B cell (primary cell): ENCODE data around the gene BRWD1. TPM values are rescaled to one million over a fixed set of nuclear protein-coding genes. Genes with fewer than 3 reads are reported as not detected.

ENCODE experiments used
- ATAC-seq: fragments of 200-7000 bp; cut with Tn5 transposase; one replicate; pipeline ENCODE4 v1.10.0; 2021; ENCODE audit warnings: low read depth, mild to moderate bottlenecking, moderate number of reproducible peaks, moderate library complexity
- CTCF ChIA-PET: fragments of 350-600 bp; sonication (Branson Sonifier 250); formaldehyde crosslinking; loops from one replicate; lab custom pipeline; 2021; ENCODE audit warnings: antibody characterized with exemption, inconsistent platforms; lab: Charles Lee
- POLR2A ChIA-PET: fragments of 350-600 bp; sonication (Branson Sonifier 250); formaldehyde crosslinking; loops from one replicate; lab custom pipeline; 2021; ENCODE audit warnings: antibody characterized with exemption; lab: Charles Lee
- DNase-seq: peaks from one replicate; pipeline ENCODE4 v3.0.0; 2013
- H2AFZ ChIP-seq: 2 replicates; pipeline ENCODE4 v1.6.1; 2012; ENCODE audit warnings: mild to moderate bottlenecking, low read depth, low read length; ENCODE audit not compliant: insufficient read depth, poor library complexity, severe bottlenecking
- H3K27ac ChIP-seq, 2 donors: 1 replicate in 1 of 2; 2 replicates in 1 of 2; pipeline ENCODE4 v1.5.1; 2012 to 2013; ENCODE audit warnings: low read length in 2 of 2, mild to moderate bottlenecking in 2 of 2, moderate library complexity in 1 of 2
- H3K27me3 ChIP-seq, 4 experiments: fragments of 200-600 bp in 1 of 4; sonication (generic) in 1 of 4; replicated peaks in 1 of 4; 1 replicate in 2 of 4; 2 replicates in 2 of 4; pipeline versions ENCODE4 v1.6.1 to v1.7.0; 2013 to 2016; ENCODE audit warnings: low read length in 3 of 4, mild to moderate bottlenecking in 2 of 4, mixed read lengths in 1 of 4, moderate library complexity in 1 of 4; ENCODE audit not compliant: insufficient read depth in 4 of 4, control insufficient read depth in 3 of 4; ENCODE audit errors: control extremely low read depth in 1 of 4
- H3K36me3 ChIP-seq, 2 experiments: replicated peaks in 1 of 2; 1 replicate in 1 of 2; 2 replicates in 1 of 2; pipeline versions ENCODE4 v1.6.1 to v1.7.1; 2013; ENCODE audit warnings: low read length in 1 of 2; ENCODE audit not compliant: insufficient read depth in 2 of 2, control insufficient read depth in 1 of 2; ENCODE audit errors: control extremely low read depth in 1 of 2, extremely low read depth in 1 of 2
- H3K4me1 ChIP-seq, 2 donors: fragments of 200-600 bp in 1 of 2; sonication (generic) in 1 of 2; 1 replicate in 1 of 2; 2 replicates in 1 of 2; pipeline versions ENCODE4 v1.5.1 to v1.6.1; 2013 to 2017; ENCODE audit warnings: low read length in 2 of 2; ENCODE audit not compliant: control insufficient read depth in 2 of 2, insufficient read depth in 2 of 2
- H3K4me2 ChIP-seq: replicated peaks from 2 replicates; pipeline ENCODE3; 2012; ENCODE audit warnings: mild to moderate bottlenecking, low read depth, low read length; ENCODE audit not compliant: poor library complexity, severe bottlenecking
- H3K4me3 ChIP-seq, 5 experiments: fragments of 200-600 bp in 1 of 5; sonication (generic) in 1 of 5; 1 replicate in 3 of 5; 2 replicates in 2 of 5; pipeline versions ENCODE4 v1.5.1 to v1.7.0; 2011 to 2016; ENCODE audit warnings: low read length in 4 of 5, mild to moderate bottlenecking in 4 of 5, low read depth in 2 of 5, control low read depth in 1 of 5, moderate library complexity in 1 of 5; ENCODE audit not compliant: insufficient read depth in 1 of 5; ENCODE audit errors: control extremely low read depth in 1 of 5, extremely low read depth in 1 of 5
- H3K79me2 ChIP-seq: fragments of 200-600 bp; sonication (generic); one replicate; pipeline ENCODE4 v1.6.0; 2016; ENCODE audit warnings: low read length; ENCODE audit not compliant: control insufficient read depth, insufficient read depth
- H3K9ac ChIP-seq: fragments of 200-600 bp; sonication (generic); 2 replicates; pipeline ENCODE4 v1.6.1; 2017; ENCODE audit warnings: mild to moderate bottlenecking, low read length, moderate library complexity
- H3K9me3 ChIP-seq, 3 donors: one replicate each; pipeline versions ENCODE4 v1.6.1 to v1.7.1; 2013; ENCODE audit warnings: low read length in 2 of 3; ENCODE audit not compliant: control insufficient read depth in 2 of 3, insufficient read depth in 1 of 3; ENCODE audit errors: control extremely low read depth in 1 of 3
- H4K20me1 ChIP-seq: 2 replicates; pipeline ENCODE4 v1.6.0; 2012; ENCODE audit warnings: mild to moderate bottlenecking, low read length; ENCODE audit not compliant: insufficient read depth, control insufficient read depth, poor library complexity, severe bottlenecking
- H3K27ac Mint-ChIP-seq: one replicate; pipeline ENCODE4 v1.8.0; 2021; ENCODE audit warnings: mixed read lengths
- H3K27me3 Mint-ChIP-seq: one replicate; pipeline ENCODE4 v1.8.0; 2021; ENCODE audit warnings: mixed read lengths
- H3K4me1 Mint-ChIP-seq: one replicate; pipeline ENCODE4 v1.8.0; 2021; ENCODE audit warnings: mixed read lengths
- H3K4me3 Mint-ChIP-seq: one replicate; pipeline ENCODE4 v1.8.0; 2021; ENCODE audit warnings: mixed read lengths
- H3K9me3 Mint-ChIP-seq: one replicate; pipeline ENCODE4 v1.8.0; 2022; ENCODE audit warnings: mixed read lengths; ENCODE audit not compliant: insufficient read depth
- CTCF ChIP-seq: fragments of 200-600 bp; IDR thresholded peaks from one replicate; pipeline ENCODE4 v1.8.0; 2022; ENCODE audit warnings: antibody characterized with exemption, mild to moderate bottlenecking
- EZH2 ChIP-seq: IDR thresholded peaks from 2 replicates; pipeline ENCODE4 v1.6.1; 2012; ENCODE audit warnings: borderline replicate concordance, low read depth, mild to moderate bottlenecking, moderate library complexity, low read length; ENCODE audit not compliant: insufficient read depth, poor library complexity, severe bottlenecking
- WGBS: methylation state at CpG from one replicate; pipeline ENCODE4 v1.1.5; 2013; ENCODE audit warnings: missing lambda C conversion rate; ENCODE audit not compliant: insufficient coverage; 5-methylcytosine and 5-hydroxymethylcytosine counted together
- intact Hi-C: fragments of 100-400 bp; cut with micrococcal nuclease; formaldehyde crosslinking; loops from one replicate; pipeline ENCODE4 v1.10.0; 2022
- polyA plus RNA-seq: library from polyadenylated mRNA; depleted of rRNA; stranded (reverse); fragments of >200 nt; gene quantifications from 2 replicates; pipeline ENCODE4 v1.2.3, GENCODE V29; 2012
- total RNA-seq, 2 donors: library from RNA; stranded (reverse); fragments of 120-200 nt in 1 of 2; gene quantifications; 1 replicate in 1 of 2; 2 replicates in 1 of 2; pipeline versions ENCODE4 v1.2.3 to v1.2.4, GENCODE V29; 2013 to 2022

The BRWD1 gene
- total and polyA plus RNA-seq, 2 donors (not counting 1 experiment from before 2014, with no cell fraction given): 9.4 to 93.9 TPM

GRCh38 chr21:39168800-39169199 lies 144.6 kb downstream of the BRWD1 start:
- no peak overlapping the region for H3K4me3 Mint-ChIP-seq
- ATAC-seq (no peak), DNase-seq (no peak)
- ChIA-PET CTCF (interaction anchor here (2.2 kb wide), 1 partner anchor 8 kb away, joined by 6 read pairs; no protein-coding TSS in a partner anchor), POLR2A (no interaction called here)
- TF ChIP-seq CTCF: no peak
- TF ChIP-seq EZH2: no peak
- no peaks in the 10 kb centered on the region for H3K4me1 Mint-ChIP-seq
- Histone ChIP-seq H3K27ac (no peak overlapping the region), H3K4me3 (no peak overlapping the region), H3K79me2 (no peaks in the 10 kb centered on the region), H3K9ac (no peak overlapping the region), H2AFZ (no peak overlapping the region), H3K9me3 (peaks cover 0 to 8% (median 5%) of the 10 kb centered on the region in 3 donors), H3K36me3 (peaks cover 0 to 2% of the 10 kb centered on the region in 2 experiments), H4K20me1 (no peaks in the 10 kb centered on the region), H3K27me3 (no peaks in the 10 kb centered on the region), H3K4me2 (no peak overlapping the region), H3K4me1 (no peaks in the 10 kb centered on the region)
- intact Hi-C loops: no loop called here
- peaks cover 4% of the 10 kb centered on the region for H3K9me3 Mint-ChIP-seq
- WGBS: no CpG with 5 or more reads among the region's 2 CpGs
- no peak overlapping the region for H3K27ac Mint-ChIP-seq
- peaks cover 11% of the 10 kb centered on the region for H3K27me3 Mint-ChIP-seq

GRCh38 chr21:39164523-39164922 lies 148.9 kb downstream of the BRWD1 start:
- Histone ChIP-seq H3K4me3 (no peak overlapping the region), H3K9ac (no peak overlapping the region), H2AFZ (no peak overlapping the region), H3K27ac (no peak overlapping the region), H3K36me3 (no peaks in the 10 kb centered on the region), H3K4me1 (no peaks in the 10 kb centered on the region), H3K9me3 (peaks cover 0 to 8% (median 5%) of the 10 kb centered on the region in 3 donors), H3K79me2 (no peaks in the 10 kb centered on the region), H4K20me1 (no peaks in the 10 kb centered on the region), H3K4me2 (no peak overlapping the region), H3K27me3 (no peaks in the 10 kb centered on the region)
- TF ChIP-seq EZH2 (no peak), CTCF (no peak)
- WGBS: 90% methylated on average over 2 of the region's 2 CpGs
- H3K9me3 Mint-ChIP-seq: peaks cover 7% of the 10 kb centered on the region
- ATAC-seq: no peak
- ChIA-PET CTCF (no interaction called here), POLR2A (no interaction called here)
- intact Hi-C loops: no loop called here
- H3K4me3 Mint-ChIP-seq: no peak overlapping the region
- no peak for DNase-seq
- no peaks in the 10 kb centered on the region for H3K4me1 Mint-ChIP-seq
- H3K27ac Mint-ChIP-seq: no peak overlapping the region
- H3K27me3 Mint-ChIP-seq: peaks cover 20% of the 10 kb centered on the region
